ENCODE measurements around the gene PTPRN2. TPM values are rescaled to one million over a fixed set of nuclear protein-coding genes. Genes with fewer than 3 reads are reported as not detected.
A peak's percentile ranks its signal among the peaks of the same experiment; 100 is the strongest.

Gene PTPRN2
- total RNA-seq, 1 donor from 2014 or later, result 7.8 TPM

GRCh38 chr7:158602905-158603772 is 15.5 kb upstream of the PTPRN2 start:
- DNase-seq (ENCODE audit: low spot score), result peak; percentile 2

- no peak for DNase-seq (ENCODE audit: low spot score)
These were observed 14.4 kb upstream of the PTPRN2 start for GRCh38 chr7:158602041-158602440.

DNA sequence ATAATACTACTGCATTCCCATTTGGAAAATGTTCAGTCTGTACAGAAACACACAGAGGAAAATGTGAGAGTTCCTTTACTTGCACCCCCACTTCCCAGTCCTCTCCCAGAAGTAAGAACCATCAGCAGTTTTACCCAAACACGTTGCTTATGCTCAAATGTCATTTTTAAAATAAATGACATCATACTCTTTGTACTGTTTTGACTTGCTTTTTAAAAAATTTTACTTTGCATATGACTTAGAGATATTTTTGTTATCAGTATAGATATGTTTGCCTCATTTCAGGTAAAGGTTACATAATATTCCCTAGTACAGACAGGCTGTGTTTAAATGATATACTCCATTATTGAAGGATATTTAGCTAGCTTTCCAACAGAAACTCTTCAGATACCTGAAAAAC is 13.5 kb upstream of the PTPRN2 start:
- peak; percentile 9 for DNase-seq (ENCODE audit: low spot score)

- no peak for DNase-seq (ENCODE audit: low spot score)
These were observed 9.1 kb upstream of the PTPRN2 start for GRCh38 chr7:158596745-158597144.

DNA sequence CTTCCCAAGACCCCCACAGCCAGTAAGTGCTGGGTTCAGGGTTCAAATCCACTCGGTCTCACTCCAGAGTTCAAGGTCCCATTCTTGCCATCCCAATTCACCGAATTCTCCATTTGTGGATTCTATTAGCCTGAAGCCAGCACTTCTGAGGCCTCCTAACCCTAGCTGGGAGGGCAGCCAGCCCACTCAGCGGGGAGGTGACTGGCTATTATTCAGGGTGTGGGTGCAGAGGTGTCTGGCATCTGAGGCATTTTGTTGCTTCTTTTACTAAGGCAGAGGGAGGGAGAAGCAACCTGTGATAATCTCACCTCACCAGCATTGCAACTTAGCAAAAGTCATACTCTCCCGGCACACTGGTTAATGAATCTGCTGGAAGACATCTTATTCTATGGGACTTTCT is 8.7 kb upstream of the PTPRN2 start:
- no peak for DNase-seq (ENCODE audit: low spot score)

- no peak for DNase-seq (ENCODE audit: low spot score)
These were observed 7.4 kb upstream of the PTPRN2 start for GRCh38 chr7:158595068-158595467.

DNA sequence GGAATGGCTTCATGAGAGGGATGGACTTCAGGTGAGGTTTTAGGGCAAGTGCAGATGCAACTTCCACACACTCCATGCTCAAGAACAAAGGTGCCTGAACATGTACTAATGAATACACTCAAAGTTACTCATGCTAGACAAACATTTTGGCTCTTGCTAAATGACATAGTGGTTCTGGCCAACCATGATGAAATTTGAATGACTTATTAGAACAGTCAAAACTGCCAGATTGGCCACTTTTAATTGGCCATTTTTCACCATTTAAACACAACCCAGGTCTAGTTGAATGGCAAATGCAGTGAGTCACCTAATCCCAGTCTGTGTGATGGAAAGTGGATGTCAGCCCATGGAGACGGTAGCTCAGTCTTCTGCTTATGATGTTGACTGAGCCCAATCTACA is 4.9 kb upstream of the PTPRN2 start:
- DNase-seq (ENCODE audit: low spot score), result no peak

- no peak for DNase-seq (ENCODE audit: low spot score)
These were observed 4.3 kb upstream of the PTPRN2 start for GRCh38 chr7:158591944-158592343.

DNA sequence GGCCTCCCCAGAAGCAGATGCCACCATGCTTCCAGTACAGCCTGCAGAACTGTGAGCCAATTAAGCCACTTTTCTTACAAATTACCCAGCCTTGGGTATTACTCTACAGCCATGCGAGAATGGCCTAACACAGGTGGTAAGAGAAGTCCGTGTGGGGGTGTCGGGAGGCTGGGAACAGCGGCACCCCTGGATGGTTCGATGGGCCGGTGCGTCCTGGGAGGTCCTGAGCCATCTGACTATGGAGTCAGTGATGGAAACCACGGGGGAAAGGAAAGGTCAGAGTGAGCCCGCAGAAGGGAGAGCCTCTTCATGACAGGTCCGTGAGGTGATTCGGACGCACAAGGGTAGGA is 2.5 kb upstream of the PTPRN2 start:
- DNase-seq (ENCODE audit: low spot score), result no peak

DNA sequence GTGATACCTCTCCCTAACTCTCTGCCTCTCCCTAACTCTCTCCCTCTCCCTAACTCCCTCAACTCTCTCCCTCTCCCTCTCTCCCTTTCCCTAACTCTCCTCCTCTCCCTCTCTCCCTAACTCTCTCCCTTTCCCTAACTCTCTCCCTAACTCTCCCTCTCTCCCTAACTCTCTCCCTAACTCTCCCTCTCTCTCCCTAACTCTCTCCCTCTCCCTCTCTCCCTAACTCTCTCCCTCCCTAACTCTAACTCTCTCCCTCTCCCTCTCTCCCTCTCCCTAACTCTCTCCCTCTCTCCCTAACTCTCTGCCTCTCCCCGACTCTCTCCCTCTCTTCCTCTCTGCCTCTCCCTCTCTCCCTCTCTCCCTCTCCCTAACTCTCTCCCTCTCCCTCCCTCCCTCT is 2.0 kb upstream of the PTPRN2 start:
- DNase-seq (ENCODE audit: low spot score), result no peak

DNA sequence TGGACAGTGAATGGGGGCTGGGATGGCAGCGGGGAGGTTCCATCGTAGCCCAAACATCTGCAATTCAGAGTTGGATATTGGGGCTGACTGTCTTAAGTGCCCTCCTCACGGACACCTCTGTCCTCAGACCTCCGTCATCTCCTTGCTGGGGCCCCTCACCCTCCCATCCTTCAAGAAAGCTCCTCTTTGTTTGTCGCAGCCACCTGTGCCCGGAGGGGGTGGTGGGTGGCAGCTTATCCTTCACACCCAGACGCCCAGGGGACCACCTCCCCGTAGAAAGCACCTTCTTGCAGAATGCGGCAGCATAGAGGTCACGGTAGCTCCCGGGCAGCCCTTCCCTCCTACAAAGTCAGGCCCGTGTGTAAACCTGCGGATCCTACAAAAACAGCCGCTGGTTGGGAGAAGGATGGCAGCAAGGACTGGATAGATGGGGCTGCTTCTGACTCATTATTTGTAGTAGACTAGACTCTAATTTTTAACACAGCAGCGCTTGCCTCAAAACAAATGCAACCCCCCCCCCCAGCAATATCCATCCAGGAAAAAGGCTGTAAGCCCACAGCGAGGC is 1.3 kb upstream of the PTPRN2 start:
- DNase-seq (ENCODE audit: low spot score), result no peak

DNA sequence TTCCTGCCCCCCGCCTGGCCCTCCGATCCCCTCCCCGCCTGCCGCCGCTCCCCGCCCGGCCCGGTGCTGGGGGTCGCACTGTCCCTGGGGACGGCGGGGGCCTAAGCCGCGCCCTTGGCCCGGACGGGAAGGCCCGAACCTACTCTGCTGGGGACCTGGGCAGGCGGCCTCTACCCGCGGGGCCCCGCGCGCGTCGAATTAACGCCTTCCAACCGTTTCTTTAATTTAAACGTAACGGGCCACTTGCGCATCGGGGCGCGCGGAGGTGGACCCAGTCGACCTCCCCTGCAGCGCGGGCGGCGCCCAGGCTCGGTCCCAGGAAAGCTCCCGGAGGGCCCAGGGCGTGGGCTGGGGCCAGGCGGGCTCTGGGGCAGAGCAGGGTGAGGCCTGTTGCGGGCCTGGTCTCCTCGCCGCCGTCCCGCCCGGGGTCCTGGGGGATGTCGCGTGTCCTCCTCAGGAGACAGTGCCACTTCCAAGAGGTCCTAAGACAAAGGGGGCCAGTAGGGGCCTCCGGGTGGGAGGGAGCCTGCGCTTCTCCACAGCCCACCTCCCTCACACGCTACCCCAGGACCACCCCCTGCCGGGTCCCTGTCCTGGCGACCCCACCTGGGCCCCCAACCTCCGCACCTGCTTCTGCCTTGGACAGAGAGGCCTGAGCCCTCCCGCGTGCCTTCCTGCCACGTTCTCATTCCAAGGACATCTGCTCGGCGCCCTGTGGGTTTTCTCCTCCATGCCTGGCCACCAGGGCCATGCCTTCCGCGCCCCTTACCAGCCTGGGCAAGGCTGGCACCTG is 658 bp upstream of the PTPRN2 start:
- no peak for DNase-seq (ENCODE audit: low spot score)

- DNase-seq (ENCODE audit: low spot score), result no peak
These were observed 993 bp downstream of the PTPRN2 start for GRCh38 chr7:158586499-158587161.

- no peak for DNase-seq (ENCODE audit: low spot score)
These were observed 1.7 kb downstream of the PTPRN2 start for GRCh38 chr7:158585721-158586498.

GRCh38 chr7:158584407-158584806 is 3.2 kb downstream of the PTPRN2 start:
- no peak for DNase-seq (ENCODE audit: low spot score)

GRCh38 chr7:158583810-158584209 is 3.8 kb downstream of the PTPRN2 start:
- no peak for DNase-seq (ENCODE audit: low spot score)

DNA sequence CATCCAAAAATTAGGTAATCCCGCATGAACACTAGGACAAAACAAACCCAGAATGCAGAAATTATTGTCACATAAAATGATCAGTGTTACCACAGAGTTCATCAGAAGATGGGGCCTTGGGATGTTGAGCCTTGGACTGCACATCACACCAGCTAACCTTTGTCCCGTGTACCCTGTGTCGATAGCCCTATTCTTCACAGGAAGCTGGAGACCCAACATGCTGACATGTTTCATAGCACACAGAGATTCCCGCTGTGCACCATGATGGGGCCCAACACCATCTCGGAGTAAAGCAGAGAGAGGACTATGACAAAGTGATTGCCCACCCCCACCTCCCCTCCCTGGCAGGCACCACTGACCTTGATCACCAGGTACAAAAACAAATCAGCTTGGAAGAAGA is 4.5 kb downstream of the PTPRN2 start:
- DNase-seq (ENCODE audit: low spot score), result no peak

DNA sequence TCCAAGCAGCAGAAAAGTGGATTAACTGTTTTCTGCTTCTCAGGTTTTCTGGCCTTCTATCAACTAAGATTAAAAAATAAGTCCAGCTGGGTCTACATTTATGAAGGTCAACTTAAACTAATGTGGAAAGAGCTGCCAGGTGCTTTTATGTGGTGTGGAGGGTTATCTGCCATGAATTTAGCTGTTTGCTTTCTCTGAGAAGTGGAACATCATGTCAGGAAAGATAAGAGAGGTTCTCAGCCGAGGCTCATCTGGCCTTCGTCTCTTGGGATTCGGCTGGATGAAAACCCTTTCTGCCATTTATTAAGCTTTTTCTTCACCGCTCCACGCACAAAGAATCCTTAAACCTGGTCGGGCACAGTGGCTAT is 5.5 kb downstream of the PTPRN2 start:
- no peak for DNase-seq (ENCODE audit: low spot score)

DNA sequence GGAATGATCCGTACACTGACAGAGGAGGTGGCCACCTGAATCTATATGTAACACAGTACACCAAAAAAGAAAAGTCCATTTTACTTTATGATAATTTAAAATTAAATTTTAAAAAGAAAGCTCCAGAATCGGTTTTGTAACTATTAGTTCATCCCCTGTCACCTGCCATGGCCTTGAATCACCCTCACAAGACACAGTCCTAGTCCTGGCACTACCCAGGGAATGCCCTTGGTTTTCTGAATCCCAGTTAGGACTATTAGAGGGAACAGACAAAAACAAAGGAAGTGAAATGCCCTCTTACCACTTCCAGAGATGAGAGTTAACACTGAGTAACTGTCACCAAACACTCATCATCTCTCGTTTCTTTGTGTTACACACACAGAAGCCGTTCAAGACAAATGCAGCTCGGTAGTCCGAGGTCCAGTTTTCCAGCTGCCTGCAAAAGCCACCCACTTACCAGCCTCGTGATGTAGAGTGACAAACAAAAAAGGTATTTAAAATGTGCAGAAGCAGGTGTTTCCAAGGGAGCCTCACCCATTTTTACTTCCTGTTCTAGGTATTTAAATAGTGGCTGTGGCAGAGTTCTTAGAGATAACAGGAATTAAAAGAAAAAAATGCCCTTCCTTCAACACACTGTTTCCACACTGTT is 6.1 kb downstream of the PTPRN2 start:
- DNase-seq (ENCODE audit: low spot score), result no peak

DNA sequence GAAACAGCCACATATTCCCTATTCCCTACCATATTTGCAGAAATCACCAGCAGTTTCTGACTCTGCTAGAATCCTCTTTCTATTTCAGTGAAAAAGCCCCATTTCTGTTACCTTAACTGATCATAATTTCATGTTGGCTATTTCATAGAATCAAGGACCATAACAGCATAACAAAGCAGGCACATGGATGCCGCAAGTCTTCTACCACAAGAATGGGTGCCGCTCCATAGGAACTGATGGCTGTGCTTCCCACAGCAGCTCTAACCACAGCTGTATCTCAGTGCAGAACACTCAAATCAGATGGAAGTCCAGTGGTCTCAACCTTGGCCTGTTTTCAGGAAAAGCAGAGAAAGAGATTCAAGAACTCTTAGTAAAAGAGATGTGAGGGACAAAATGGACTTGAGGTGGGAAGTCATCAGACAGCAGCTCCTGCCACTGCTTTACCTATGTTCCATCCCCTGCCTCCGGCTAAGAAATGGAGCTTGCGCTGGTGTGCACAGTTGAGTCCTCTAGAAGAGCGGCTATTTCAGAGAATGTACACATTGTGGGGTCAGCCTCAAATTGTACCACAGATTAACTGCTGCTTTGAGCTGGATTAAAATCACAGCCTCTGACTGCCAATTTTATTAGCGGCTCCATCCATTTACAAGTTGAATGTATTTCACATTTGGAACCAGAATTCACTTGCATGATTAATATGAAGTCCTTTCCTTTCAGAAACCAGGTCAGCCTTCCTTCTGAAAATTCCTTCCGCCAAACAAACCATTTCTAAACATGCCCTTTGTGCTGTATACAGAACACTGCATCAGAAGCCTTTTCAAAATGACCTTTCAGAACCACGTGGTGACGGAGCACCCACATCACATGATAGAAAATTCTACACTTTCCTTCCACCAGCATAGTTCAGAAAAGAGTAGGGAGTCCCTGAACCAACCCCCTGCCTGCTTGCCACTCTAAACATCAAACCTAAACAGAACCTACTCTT is 7.7 kb downstream of the PTPRN2 start:
- DNase-seq (ENCODE audit: low spot score), result no peak
